ENCODE measurements around the gene NOS3.

Gene NOS3

GRCh38 chr7:150959081-150959480, 31.7 kb upstream of the NOS3 start:
- TF ChIP-seq POLR2AphosphoS5 (IDR thresholded peaks at IDR 0.05; ENCODE audit: low read depth, low read length): no peak
- TF ChIP-seq SIN3A (IDR thresholded peaks at IDR 0.05; ENCODE audit: borderline replicate concordance, insufficient read depth, low read length): no peak

GRCh38 chr7:150959739-150960734, 30.8 kb upstream of the NOS3 start:
- no peak for TF ChIP-seq FOXP2 (optimal IDR thresholded peaks at IDR 0.05; ENCODE audit: borderline replicate concordance, extremely low read depth, extremely low read length, insufficient read depth)
- TF ChIP-seq TAF1 (IDR thresholded peaks at IDR 0.05; ENCODE audit: borderline replicate concordance, insufficient read depth, low read length): no peak
- TF ChIP-seq REST (IDR thresholded peaks at IDR 0.05; ENCODE audit: insufficient read depth in 1 of 2, low read depth in 2 of 2, low read length in 2 of 2): no peak
- no peak for TF ChIP-seq POLR2AphosphoS5 (IDR thresholded peaks at IDR 0.05; ENCODE audit: low read depth, low read length)
- TF ChIP-seq SIN3A (IDR thresholded peaks at IDR 0.05; ENCODE audit: borderline replicate concordance, insufficient read depth, low read length): no peak

- TF ChIP-seq FOXP2 (optimal IDR thresholded peaks at IDR 0.05; ENCODE audit: borderline replicate concordance, extremely low read depth, extremely low read length, insufficient read depth): no peak
- TF ChIP-seq SIN3A (IDR thresholded peaks at IDR 0.05; ENCODE audit: borderline replicate concordance, insufficient read depth, low read length): no peak
- TF ChIP-seq TAF1 (IDR thresholded peaks at IDR 0.05; ENCODE audit: borderline replicate concordance, insufficient read depth, low read length): no peak
- TF ChIP-seq POLR2AphosphoS5 (IDR thresholded peaks at IDR 0.05; ENCODE audit: low read depth, low read length): no peak
- TF ChIP-seq REST (IDR thresholded peaks at IDR 0.05; ENCODE audit: insufficient read depth in 1 of 2, low read depth in 2 of 2, low read length in 2 of 2): no peak
Observed at GRCh38 chr7:150961510-150962289, 29.1 kb upstream of the NOS3 start.

DNA sequence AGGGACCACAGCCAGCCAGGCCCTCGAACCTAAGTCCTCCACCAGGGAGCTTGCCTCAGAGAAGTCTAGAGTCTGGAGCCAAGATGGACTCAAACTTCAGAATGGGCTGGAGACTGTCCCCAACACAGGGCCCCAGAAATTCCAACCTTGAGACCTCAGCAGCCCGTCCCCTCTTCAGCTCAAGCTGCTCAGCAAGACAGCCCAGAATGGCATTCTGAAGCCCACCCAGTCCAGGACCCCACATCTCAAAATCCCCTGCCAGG, 28.6 kb upstream of the NOS3 start:
- TF ChIP-seq POLR2AphosphoS5 (IDR thresholded peaks at IDR 0.05; ENCODE audit: low read depth, low read length) (no peak), SIN3A (IDR thresholded peaks at IDR 0.05; ENCODE audit: borderline replicate concordance, insufficient read depth, low read length) (no peak), FOXP2 (optimal IDR thresholded peaks at IDR 0.05; ENCODE audit: borderline replicate concordance, extremely low read depth, extremely low read length, insufficient read depth) (no peak), REST (IDR thresholded peaks at IDR 0.05; ENCODE audit: insufficient read depth in 1 of 2, low read depth in 2 of 2, low read length in 2 of 2) (no peak), TAF1 (IDR thresholded peaks at IDR 0.05; ENCODE audit: borderline replicate concordance, insufficient read depth, low read length) (no peak)

DNA sequence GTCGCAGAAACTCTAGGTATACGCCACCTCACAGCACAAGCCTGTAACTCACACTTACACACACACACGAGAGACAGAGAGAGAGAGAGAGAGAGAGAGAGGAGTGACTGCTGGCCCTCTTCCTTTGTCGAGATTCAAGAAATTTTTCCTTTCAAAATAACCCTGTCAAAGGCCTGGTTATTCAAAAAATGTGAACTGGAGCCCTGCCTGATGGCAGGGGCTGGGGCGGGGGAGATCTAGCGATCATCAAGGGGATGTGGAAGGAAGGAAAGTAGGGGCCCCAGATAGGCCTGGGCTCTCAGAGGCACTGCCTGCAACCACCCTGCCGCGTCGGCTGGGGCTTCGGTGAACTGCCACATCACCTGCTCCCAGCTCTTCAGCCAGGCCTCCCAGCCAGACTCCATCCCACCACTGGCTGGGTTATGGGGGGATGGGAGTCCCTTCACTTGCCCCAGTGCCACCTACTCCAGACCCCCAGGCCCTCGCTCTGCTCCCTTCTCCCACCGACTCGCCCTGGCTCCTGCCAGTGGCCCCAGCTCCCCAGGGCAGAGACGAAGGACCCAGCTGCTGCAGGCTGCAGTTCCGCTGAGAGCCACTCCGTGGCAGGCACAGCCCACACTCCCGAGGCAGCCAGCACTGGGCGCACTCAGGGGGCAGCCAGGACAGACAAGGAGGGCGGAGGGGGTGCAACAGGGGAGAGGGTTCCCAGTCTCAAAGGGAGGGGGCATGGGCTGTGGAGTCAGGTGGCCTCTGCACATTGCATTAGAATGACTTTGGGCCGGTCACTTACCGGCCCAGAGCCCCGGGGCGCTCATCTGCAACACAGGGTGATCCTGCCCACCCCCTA, 28.0 kb upstream of the NOS3 start:
- TF ChIP-seq SIN3A (IDR thresholded peaks at IDR 0.05; ENCODE audit: borderline replicate concordance, insufficient read depth, low read length): no peak
- no peak for TF ChIP-seq POLR2AphosphoS5 (IDR thresholded peaks at IDR 0.05; ENCODE audit: low read depth, low read length)
- no peak for TF ChIP-seq TAF1 (IDR thresholded peaks at IDR 0.05; ENCODE audit: borderline replicate concordance, insufficient read depth, low read length)
- peak; percentile 75 for TF ChIP-seq FOXP2 (optimal IDR thresholded peaks at IDR 0.05; ENCODE audit: borderline replicate concordance, extremely low read depth, extremely low read length, insufficient read depth)
- 0 out of 4 replicates have a peak, but pooled peaks of 1 of the 2 experiments have one; percentile 26 for TF ChIP-seq REST (IDR thresholded peaks at IDR 0.05; ENCODE audit: insufficient read depth in 1 of 2, low read depth in 2 of 2, low read length in 2 of 2)

Data from PFSK-1 (cell line).